Kidney epithelial cell (primary cell): Measurements from ENCODE around the gene RPL19. TPM values are rescaled to one million over a fixed set of nuclear protein-coding genes. Genes with fewer than 3 reads are reported as not detected.

ENCODE experiments used
- DNase-seq: peaks from one replicate; pipeline ENCODE4 v3.0.0-alpha.2; 2010; ENCODE audit warnings: low read depth
- H3K27me3 ChIP-seq: 2 replicates; pipeline ENCODE4 v1.6.0; 2011; ENCODE audit warnings: low read length; ENCODE audit not compliant: control insufficient read depth, insufficient read depth
- H3K36me3 ChIP-seq: 2 replicates; pipeline ENCODE4 v1.5.1; 2011; ENCODE audit warnings: low read length; ENCODE audit not compliant: control insufficient read depth, insufficient read depth
- H3K4me3 ChIP-seq: 2 replicates; pipeline ENCODE4 v1.5.1; 2011; ENCODE audit warnings: low read depth, mild to moderate bottlenecking, control low read depth, low read length
- total RNA-seq: library from RNA; depleted of rRNA; stranded (reverse); fragments of >200 nt; gene quantifications from 2 replicates; pipeline ENCODE4 v1.2.3, GENCODE V29; 2015
- TF ChIP-seq, protein P1 (sequence below): IDR thresholded peaks from 2 replicates; pipeline ENCODE4 v1.5.1; 2011; ENCODE audit warnings: mild to moderate bottlenecking, moderate library complexity, low read length, control low read depth, inconsistent platforms; ENCODE audit not compliant: insufficient read depth, poor library complexity, severe bottlenecking

The RPL19 gene
- total RNA-seq, 1 donor from 2014 or later: 4,555 TPM

GRCh38 chr17:39224778-39225307 is 24.8 kb downstream of the RPL19 start:
- DNase-seq: no peak
- TF ChIP-seq, protein P1, sequence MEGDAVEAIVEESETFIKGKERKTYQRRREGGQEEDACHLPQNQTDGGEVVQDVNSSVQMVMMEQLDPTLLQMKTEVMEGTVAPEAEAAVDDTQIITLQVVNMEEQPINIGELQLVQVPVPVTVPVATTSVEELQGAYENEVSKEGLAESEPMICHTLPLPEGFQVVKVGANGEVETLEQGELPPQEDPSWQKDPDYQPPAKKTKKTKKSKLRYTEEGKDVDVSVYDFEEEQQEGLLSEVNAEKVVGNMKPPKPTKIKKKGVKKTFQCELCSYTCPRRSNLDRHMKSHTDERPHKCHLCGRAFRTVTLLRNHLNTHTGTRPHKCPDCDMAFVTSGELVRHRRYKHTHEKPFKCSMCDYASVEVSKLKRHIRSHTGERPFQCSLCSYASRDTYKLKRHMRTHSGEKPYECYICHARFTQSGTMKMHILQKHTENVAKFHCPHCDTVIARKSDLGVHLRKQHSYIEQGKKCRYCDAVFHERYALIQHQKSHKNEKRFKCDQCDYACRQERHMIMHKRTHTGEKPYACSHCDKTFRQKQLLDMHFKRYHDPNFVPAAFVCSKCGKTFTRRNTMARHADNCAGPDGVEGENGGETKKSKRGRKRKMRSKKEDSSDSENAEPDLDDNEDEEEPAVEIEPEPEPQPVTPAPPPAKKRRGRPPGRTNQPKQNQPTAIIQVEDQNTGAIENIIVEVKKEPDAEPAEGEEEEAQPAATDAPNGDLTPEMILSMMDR: no peak
- Histone ChIP-seq H3K4me3 (no peak overlapping the region), H3K27me3 (peaks cover 64% of the 10 kb centered on the region), H3K36me3 (no peaks in the 10 kb centered on the region)

DNA sequence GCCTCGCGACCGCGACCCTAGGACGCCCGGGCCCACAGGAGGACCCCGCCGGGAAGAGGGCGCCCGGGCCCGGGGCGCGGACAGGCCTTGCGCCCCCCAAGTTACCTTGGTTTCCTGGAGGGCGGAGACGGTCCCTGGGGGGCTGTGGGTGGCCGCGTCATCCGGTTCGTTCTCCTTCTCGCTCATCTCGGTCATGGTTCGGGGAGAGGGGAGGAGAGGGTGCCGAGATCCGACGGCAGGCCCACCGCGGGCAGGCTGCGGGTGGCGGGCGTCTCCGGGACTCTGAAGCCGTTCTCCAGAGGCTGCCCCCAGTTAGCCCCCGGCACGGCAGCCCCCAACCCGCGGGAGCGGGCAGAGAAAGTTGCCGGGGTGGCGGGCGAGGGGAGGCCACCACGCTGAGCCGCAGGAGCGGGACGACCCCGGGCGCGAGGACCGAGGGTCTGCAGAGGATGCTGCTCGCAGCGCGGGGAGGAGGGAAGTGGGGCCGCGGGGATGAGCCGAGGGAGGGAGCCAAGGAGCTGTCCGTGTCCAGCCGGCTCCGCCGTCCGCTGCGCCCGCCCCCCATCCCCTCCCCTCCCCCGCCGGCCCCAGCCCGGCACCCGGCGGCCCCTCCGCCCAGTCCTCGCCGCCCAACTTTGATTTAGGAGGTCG is 25.4 kb downstream of the RPL19 start, which contains the start of gene STAC2:
TSS of gene STAC2 (minus strand) at position 638 of the 651 bp plus-strand sequence. CDS start at position 195, 443 bp downstream.
- no peaks in the 10 kb centered on the region for H3K36me3 ChIP-seq
- peaks cover 64% of the 10 kb centered on the region for H3K27me3 ChIP-seq
- TF ChIP-seq, protein P1: no peak
- H3K4me3 ChIP-seq: peak within 1 kb of the TSS; percentile 9
- no peak for DNase-seq

DNA sequence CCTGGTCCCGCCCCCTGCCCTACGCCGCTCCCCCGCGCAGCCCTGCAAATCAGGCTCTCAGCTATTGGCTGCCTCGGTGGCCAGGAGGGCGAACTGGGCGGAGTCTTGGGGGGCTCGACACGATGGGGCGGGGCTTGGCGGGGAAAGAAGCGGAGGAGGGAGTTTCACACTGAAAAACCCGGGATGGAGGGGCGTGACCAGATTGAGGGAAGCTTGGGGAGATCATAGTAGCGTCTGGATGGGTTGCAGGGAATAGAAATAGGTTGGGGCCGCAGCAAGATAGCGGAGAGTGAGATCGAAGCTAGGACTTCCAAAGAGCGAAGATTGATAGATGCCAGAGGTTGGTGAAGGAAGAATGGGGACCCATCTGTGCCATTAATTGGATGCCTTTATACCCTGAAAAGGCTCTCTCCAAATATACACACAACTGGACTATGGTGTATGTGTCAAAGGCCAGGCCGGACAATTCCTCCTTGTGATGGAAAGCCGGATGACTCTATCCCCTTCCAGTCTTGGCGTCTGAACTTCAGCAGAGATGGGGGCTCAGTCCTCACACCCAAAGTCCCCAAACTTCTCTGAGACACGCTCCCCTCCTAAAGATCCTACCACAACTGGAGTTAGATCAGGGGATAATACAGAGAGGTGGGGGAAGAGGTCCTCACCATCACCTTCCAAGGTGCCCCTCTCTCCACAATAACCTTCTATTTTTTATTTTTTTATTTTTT is 26.0 kb downstream of the RPL19 start:
- DNase-seq: no peak
- Histone ChIP-seq H3K4me3 (peak overlapping the region; percentile 9), H3K27me3 (peaks cover 64% of the 10 kb centered on the region), H3K36me3 (no peaks in the 10 kb centered on the region)
- TF ChIP-seq, protein P1: no peak

- DNase-seq: no peak
- TF ChIP-seq, protein P1: no peak
- peaks cover 71% of the 10 kb centered on the region for H3K27me3 ChIP-seq
- no peaks in the 10 kb centered on the region for H3K36me3 ChIP-seq
- H3K4me3 ChIP-seq: no peak overlapping the region
Measured at GRCh38 chr17:39227364-39227919, 27.4 kb downstream of the RPL19 start.

DNA sequence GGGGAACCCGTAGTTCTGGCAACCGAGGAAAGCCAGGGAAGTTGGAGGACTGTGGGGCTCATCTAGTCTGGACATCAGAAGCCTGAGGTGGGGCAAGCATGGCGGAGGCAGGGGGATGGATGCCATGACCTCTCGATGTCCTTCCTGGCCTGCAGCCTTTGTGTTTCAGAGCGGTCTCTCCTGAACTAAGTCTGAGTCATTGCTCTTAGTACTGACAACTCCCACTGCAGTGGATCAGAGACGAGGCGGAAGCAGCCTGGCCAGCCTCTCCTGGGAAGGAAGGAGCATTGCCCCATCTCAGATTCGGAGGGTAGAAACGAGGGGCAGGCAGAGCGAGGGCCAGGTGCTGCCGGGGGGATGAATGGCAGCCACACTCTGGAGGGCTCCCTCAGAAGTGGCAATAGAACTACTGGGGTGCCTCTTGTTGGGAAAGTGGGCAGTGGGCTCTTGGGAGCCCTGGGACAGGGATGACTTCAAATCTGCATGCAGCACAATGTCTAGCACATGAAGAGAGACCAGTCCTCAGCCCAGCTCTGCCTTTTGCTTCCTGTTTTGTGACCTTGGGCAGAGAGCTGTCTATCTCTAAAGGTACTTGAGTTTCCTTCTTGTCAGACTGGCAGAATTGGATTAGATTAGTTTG is 29.3 kb downstream of the RPL19 start:
- no peaks in the 10 kb centered on the region for H3K36me3 ChIP-seq
- TF ChIP-seq, protein P1: no peak
- DNase-seq: no peak
- H3K27me3 ChIP-seq: peaks cover 55% of the 10 kb centered on the region
- H3K4me3 ChIP-seq: no peak overlapping the region
